ENCODE data around the gene SMARCB1. TPM values are rescaled to one million over a fixed set of nuclear protein-coding genes. Genes with fewer than 3 reads are reported as not detected.

SMARCB1 gene
- total RNA-seq, 1 donor = 55.2 TPM

DNA sequence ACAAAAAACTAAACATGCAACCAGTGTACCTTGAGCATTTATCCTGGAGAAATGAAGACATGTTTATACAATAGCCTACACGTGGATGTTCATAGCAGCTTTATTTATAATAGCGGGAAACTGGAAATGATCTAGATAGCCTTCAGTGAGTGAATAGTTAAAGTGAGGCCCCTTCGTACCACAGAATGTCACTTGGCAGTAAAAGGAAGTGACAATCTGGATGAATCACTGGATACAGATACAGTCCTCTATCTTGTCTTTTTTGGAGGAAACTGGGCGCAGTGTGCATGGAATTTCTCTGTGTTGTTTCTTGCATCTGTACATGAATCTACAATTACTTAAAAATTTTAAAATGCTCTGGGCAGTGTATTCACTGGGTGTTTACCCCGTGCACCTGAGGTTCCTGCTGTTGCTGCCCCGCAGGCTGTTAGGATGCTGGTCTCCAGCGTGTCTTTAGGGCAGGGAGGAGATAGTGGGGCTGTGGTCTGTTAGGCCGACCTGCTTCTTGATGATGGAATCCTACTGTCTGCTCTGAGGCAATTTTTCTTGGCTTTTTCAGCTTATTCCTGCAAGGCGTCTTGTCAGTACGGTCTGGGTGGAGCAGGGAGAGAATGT lies 28.9 kb downstream of the SMARCB1 start:
- TF ChIP-seq, protein P1, sequence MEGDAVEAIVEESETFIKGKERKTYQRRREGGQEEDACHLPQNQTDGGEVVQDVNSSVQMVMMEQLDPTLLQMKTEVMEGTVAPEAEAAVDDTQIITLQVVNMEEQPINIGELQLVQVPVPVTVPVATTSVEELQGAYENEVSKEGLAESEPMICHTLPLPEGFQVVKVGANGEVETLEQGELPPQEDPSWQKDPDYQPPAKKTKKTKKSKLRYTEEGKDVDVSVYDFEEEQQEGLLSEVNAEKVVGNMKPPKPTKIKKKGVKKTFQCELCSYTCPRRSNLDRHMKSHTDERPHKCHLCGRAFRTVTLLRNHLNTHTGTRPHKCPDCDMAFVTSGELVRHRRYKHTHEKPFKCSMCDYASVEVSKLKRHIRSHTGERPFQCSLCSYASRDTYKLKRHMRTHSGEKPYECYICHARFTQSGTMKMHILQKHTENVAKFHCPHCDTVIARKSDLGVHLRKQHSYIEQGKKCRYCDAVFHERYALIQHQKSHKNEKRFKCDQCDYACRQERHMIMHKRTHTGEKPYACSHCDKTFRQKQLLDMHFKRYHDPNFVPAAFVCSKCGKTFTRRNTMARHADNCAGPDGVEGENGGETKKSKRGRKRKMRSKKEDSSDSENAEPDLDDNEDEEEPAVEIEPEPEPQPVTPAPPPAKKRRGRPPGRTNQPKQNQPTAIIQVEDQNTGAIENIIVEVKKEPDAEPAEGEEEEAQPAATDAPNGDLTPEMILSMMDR (IDR thresholded peaks at IDR 0.05; ENCODE audit: insufficient read depth, low read length) = no peak
- no peak for DNase-seq (ENCODE audit: low read depth)

DNA sequence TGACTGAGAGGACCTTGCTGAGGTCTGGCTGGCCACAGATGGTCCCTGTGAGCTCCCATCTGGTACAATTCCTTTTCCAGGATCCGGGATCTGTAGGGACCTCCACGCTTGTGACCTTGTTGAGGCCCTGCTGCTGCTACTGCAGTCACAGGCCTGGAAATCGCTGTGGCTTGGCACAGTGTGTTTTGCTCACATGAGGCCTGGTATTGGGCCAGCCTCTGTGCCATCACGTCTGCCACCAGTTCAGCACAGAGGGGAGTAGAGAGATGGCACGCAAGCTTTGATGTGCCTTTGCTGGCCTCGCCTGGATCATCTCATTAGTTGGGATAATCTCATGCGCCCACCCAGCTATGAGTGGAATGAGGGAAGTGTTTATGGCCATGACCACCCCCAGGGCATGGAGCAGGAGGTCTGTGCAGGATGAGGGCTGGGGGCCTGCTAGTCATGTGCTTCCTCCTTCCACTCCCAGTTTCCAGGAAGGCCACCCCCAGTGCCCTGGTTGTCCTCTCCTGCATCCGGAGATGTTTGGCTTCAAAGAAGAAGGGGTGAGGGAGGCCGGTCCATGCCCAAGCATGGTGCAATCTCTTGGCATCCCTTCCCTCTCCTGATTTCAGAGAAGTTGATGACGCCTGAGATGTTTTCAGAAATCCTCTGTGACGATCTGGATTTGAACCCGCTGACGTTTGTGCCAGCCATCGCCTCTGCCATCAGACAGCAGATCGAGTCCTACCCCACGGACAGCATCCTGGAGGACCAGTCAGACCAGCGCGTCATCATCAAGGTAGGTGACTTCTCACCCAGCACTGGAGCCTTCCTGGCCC lies 29.6 kb downstream of the SMARCB1 start:
- TF ChIP-seq, protein P1 (IDR thresholded peaks at IDR 0.05; ENCODE audit: insufficient read depth, low read length) = no peak
- H3K4me3 ChIP-seq (ENCODE audit: low read depth, low read length) = no peak overlapping the region
- no peak for DNase-seq (ENCODE audit: low read depth)

More for the DNA sequence above, 28.9 kb downstream of the SMARCB1 start:
- no peak overlapping the region for H3K4me3 ChIP-seq (ENCODE audit: low read depth, low read length)

DNA sequence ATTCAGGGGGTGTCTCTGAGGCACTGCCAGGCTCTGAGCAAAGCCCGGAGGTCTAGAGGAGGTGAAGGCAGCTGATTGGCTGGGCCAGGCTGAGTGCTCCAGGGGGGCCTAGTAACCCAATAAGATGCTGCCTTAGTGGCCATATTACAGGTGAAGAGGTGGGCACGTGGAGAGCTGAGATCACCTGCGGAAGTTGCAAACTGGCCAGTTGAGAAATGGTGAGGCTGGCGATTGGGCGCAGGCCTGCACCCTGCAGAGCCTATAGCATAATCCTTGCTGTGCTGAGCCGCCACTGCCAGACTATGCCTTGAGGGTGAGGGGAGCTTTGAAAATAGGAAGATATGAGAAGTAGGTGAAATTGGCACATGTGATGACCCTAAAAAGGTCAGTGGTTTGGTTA lies 30.4 kb downstream of the SMARCB1 start:
- no peak overlapping the region for H3K4me3 ChIP-seq (ENCODE audit: low read depth, low read length)
- TF ChIP-seq, protein P1 (IDR thresholded peaks at IDR 0.05; ENCODE audit: insufficient read depth, low read length) = no peak
- DNase-seq (ENCODE audit: low read depth) = no peak

DNA sequence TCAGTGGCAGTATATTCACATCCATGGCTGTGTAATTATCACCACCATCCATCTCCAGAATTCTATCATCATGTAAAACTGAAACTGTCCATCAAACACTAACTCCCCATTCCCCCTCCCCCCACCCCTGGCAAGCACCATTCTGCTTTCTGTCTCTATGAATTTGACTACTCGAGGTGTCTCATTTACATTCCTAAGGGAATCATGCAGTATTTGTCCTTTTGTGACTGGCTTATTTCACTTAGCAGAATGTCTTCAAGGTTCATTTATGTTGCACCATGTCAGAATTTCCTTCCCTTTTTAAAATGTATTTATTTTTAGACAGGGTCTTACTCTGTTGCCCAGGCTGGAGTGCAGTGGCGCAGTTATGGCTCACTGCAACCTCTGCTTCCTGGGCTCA lies 31.8 kb downstream of the SMARCB1 start:
- H3K4me3 ChIP-seq (ENCODE audit: low read depth, low read length) = no peak overlapping the region
- DNase-seq (ENCODE audit: low read depth) = no peak
- TF ChIP-seq, protein P1 (IDR thresholded peaks at IDR 0.05; ENCODE audit: insufficient read depth, low read length) = no peak

DNA sequence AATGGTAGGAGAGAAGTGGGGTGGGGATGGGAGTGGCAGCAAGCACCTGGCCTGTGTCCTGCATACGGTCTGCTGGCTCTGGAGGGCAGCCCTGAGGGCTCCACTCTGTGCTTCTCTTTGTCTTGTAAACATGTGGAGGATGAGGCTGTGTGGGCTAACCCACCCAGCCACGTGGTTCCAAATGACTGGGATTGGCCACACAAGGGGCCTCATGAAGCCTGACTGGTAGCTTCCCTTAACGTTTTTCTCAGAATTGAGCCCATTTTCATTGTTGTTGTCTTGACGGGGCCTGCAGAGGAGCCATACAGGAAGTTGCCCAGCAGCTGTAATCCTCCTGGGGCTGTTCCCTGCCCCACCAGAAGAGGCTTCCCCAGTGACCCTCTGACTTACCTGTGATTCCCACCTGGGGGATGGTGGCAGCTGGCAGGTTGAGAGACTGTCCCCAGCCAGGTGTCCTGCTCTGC lies 34.0 kb downstream of the SMARCB1 start:
- H3K4me3 ChIP-seq (ENCODE audit: low read depth, low read length) = no peak overlapping the region
- DNase-seq (ENCODE audit: low read depth) = no peak
- TF ChIP-seq, protein P1 (IDR thresholded peaks at IDR 0.05; ENCODE audit: insufficient read depth, low read length) = no peak

DNA sequence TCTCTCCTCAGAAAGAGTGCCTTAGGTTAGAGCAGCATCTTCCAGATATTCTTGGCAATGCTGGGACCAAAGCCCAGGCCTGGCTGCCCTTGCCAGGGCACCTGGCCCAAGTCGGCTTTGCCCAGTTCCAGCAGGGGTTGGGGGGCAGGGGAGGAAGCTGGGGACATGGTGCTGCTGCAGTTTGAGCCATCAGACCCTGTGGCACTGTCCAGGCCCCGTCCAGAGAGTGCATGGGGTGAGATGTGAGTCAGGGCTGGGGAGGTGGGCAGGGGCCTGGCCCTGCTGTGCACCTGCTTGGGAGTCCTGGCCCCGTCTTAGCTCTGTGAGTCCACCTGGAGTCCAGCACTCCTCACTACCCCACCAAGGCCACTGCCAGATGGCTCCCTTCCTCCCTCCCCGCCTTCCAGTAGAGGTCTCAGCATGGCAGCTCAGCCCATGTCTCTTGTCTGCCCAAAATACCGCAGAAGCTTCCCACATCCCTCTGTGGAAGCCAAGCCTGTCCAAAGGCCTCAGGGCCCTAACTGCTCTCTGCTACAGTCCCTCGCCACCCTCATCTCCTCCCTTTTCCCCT lies 35.4 kb downstream of the SMARCB1 start:
- TF ChIP-seq, protein P1 (IDR thresholded peaks at IDR 0.05; ENCODE audit: insufficient read depth, low read length) = no peak
- DNase-seq (ENCODE audit: low read depth) = no peak
- no peak overlapping the region for H3K4me3 ChIP-seq (ENCODE audit: low read depth, low read length)
